C4-2B (cell line): ENCODE data around the gene RNF130.

Source experiments
- CTCF ChIP-seq: fragments of 450-650 bp; conservative IDR thresholded peaks from 2 replicates; pipeline ENCODE4 v1.5.1; 2017; ENCODE audit warnings: mild to moderate bottlenecking
- ZFX ChIP-seq: fragments of 450-650 bp; IDR thresholded peaks from 2 replicates; pipeline ENCODE4 v1.6.1; 2017

GRCh38 chr5:180100621-180101450 is 29.3 kb upstream of the RNF130 start:
- TF ChIP-seq CTCF, result no peak
- TF ChIP-seq ZFX, result no peak
